AG04449 (cell line): Measurements from ENCODE around the gene CD2AP.

Experiments used
- CTCF ChIA-PET: fragments of 350-600 bp; formaldehyde crosslinking; extraction: SDS; loops from one replicate; lab custom pipeline; 2021; ENCODE audit warnings: antibody characterized with exemption; lab: Yijun Ruan, JAX
- POLR2A ChIA-PET: fragments of 400-600, 350-600 bp; formaldehyde crosslinking; extraction: SDS; loops from one replicate; lab custom pipeline; 2020; ENCODE audit warnings: antibody characterized with exemption, inconsistent platforms; lab: Yijun Ruan, JAX
- DNase-seq: peaks from one replicate; pipeline ENCODE4 v3.0.0-alpha.2; 2010; ENCODE audit warnings: low read depth, low spot score
- H3K4me3 ChIP-seq: 2 replicates; pipeline ENCODE4 v1.5.1; 2011; ENCODE audit warnings: low read depth, mild to moderate bottlenecking, control low read depth, low read length
- CTCF ChIP-seq: IDR thresholded peaks from one replicate; pipeline ENCODE4 v1.5.1; 2011; ENCODE audit warnings: mild to moderate bottlenecking, moderate library complexity, low read length, control low read depth, inconsistent platforms; ENCODE audit not compliant: insufficient read depth; ENCODE audit errors: missing control alignments

The CD2AP gene

GRCh38 chr6:47524136-47524845 is 46.7 kb downstream of the CD2AP start:
- TF ChIP-seq CTCF = no peak
- peak; percentile 17 for DNase-seq
- POLR2A ChIA-PET = no interaction called here
- no peak overlapping the region for H3K4me3 ChIP-seq
- CTCF ChIA-PET = no interaction called here

- ChIA-PET CTCF (no interaction called here), POLR2A (no interaction called here)
- DNase-seq = no peak
- no peak overlapping the region for H3K4me3 ChIP-seq
- no peak for TF ChIP-seq CTCF
These were observed 47.9 kb downstream of the CD2AP start for GRCh38 chr6:47525330-47526057.

- DNase-seq = no peak
- CTCF ChIA-PET = no interaction called here
These were observed 49.7 kb downstream of the CD2AP start for GRCh38 chr6:47527274-47527673.

GRCh38 chr6:47529734-47530133 is 52.1 kb downstream of the CD2AP start:
- H3K4me3 ChIP-seq = no peak overlapping the region
- DNase-seq = no peak
- ChIA-PET CTCF (no interaction called here), POLR2A (no interaction called here)
- TF ChIP-seq CTCF = no peak

More at GRCh38 chr6:47527274-47527673, 49.7 kb downstream of the CD2AP start:
- no peak overlapping the region for H3K4me3 ChIP-seq
- TF ChIP-seq CTCF = no peak
- POLR2A ChIA-PET = no interaction called here

- DNase-seq = no peak
- TF ChIP-seq CTCF = no peak
- no peak overlapping the region for H3K4me3 ChIP-seq
- POLR2A ChIA-PET = no interaction called here
- CTCF ChIA-PET = no interaction called here
These were observed 55.5 kb downstream of the CD2AP start for GRCh38 chr6:47532981-47533585.

- ChIA-PET POLR2A (no interaction called here), CTCF (no interaction called here)
- DNase-seq = no peak
- H3K4me3 ChIP-seq = no peak overlapping the region
- TF ChIP-seq CTCF = no peak
These were observed 56.5 kb downstream of the CD2AP start for GRCh38 chr6:47534063-47534462.
